Panc1 (cell line): Measurements from ENCODE around the gene DAB2.

ENCODE experiments used
- POLR2AphosphoS5 ChIP-seq: IDR thresholded peaks from 2 replicates; pipeline ENCODE4 v1.6.1; 2012; ENCODE audit warnings: mild to moderate bottlenecking, low read depth, low read length, moderate library complexity
- TF ChIP-seq, protein P1 (sequence below): fragments of 450-650 bp; IDR thresholded peaks from 2 replicates; pipeline ENCODE4 v1.5.1; 2017; ENCODE audit warnings: mild to moderate bottlenecking

DNA sequence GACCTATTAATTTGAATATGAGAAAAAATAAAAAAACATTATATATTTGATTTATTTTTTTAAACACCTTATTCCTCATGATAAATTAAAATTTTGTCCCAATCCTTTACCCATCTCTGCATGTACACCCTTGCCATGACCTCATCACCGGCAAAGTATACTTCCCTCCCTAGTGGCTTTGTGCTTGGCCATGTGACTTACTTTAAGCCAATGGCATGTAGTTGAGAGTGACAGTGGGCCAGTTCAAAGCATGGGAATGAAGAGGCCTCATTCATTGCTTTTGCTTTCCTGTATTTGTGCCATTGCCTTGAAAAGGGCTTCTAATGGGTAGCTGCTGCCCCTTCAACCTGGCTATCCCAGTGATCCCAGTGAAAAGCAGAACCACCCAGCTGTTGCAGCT is 91.7 kb downstream of the DAB2 start:
- TF ChIP-seq, protein P1, sequence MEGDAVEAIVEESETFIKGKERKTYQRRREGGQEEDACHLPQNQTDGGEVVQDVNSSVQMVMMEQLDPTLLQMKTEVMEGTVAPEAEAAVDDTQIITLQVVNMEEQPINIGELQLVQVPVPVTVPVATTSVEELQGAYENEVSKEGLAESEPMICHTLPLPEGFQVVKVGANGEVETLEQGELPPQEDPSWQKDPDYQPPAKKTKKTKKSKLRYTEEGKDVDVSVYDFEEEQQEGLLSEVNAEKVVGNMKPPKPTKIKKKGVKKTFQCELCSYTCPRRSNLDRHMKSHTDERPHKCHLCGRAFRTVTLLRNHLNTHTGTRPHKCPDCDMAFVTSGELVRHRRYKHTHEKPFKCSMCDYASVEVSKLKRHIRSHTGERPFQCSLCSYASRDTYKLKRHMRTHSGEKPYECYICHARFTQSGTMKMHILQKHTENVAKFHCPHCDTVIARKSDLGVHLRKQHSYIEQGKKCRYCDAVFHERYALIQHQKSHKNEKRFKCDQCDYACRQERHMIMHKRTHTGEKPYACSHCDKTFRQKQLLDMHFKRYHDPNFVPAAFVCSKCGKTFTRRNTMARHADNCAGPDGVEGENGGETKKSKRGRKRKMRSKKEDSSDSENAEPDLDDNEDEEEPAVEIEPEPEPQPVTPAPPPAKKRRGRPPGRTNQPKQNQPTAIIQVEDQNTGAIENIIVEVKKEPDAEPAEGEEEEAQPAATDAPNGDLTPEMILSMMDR: no peak
- no peak for TF ChIP-seq POLR2AphosphoS5
